ENCODE measurements around the gene CRNKL1.
"Not testable (repeated sequence)": the region's sequence is repeated elsewhere in the genome, so short reads cannot be mapped to it uniquely, and the experiment has no call there.

Gene CRNKL1

GRCh38 chr20:20009784-20010253 lies 42.4 kb downstream of the CRNKL1 start:
- H3K27ac ChIP-seq (ENCODE audit: low read depth, low read length, severe bottlenecking), result no peak overlapping the region
- H3K36me3 ChIP-seq (ENCODE audit: control insufficient read depth, insufficient read depth, low read length), result no peaks in the 10 kb centered on the region
- H3K9me3 ChIP-seq (ENCODE audit: control insufficient read depth, low read length), result no peaks in the 10 kb centered on the region
- H3K4me1 ChIP-seq (ENCODE audit: control insufficient read depth, insufficient read depth, low read length, poor library complexity, severe bottlenecking), result peaks cover 10% of the 10 kb centered on the region
- no peak overlapping the region for H3K4me3 ChIP-seq (ENCODE audit: extremely low read depth, insufficient read depth, low read length, poor library complexity, severe bottlenecking)
- WGBS, 2 experiments (ENCODE audit: insufficient coverage in 2 of 2), result 50 to 78% methylated on average over 9 of the region's 14 CpGs

DNA sequence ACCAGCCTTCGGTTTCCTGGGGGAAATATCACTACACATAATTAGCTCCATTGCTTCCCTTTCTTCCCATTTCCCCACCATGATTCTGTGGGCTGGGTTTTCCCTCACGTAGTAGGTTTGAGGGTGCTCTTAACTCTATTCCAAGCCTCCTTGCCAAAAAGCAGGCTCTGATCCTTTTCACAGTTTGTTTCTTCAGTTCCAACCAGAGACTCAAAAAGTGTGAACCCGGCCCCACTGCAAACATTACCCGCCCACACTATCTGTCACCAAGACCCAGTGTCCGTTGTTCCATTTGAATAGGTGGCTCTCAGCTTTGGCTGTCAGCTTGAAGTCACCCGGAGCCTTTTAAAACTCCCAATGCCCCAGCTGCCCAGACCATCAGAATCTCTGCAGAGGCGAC lies 46.9 kb downstream of the CRNKL1 start:
- peaks cover 30% of the 10 kb centered on the region for H3K36me3 ChIP-seq (ENCODE audit: control insufficient read depth, insufficient read depth, low read length)
- peaks cover 4% of the 10 kb centered on the region for H3K4me1 ChIP-seq (ENCODE audit: control insufficient read depth, insufficient read depth, low read length, poor library complexity, severe bottlenecking)
- H3K4me3 ChIP-seq (ENCODE audit: extremely low read depth, insufficient read depth, low read length, poor library complexity, severe bottlenecking), result no peak overlapping the region
- 70 to 72% methylated on average over 3 to 5 of the region's 7 CpGs for WGBS, 2 experiments (ENCODE audit: insufficient coverage in 2 of 2)
- H3K9me3 ChIP-seq (ENCODE audit: control insufficient read depth, low read length), result no peaks in the 10 kb centered on the region
- no peak overlapping the region for H3K27ac ChIP-seq (ENCODE audit: low read depth, low read length, severe bottlenecking)

- H3K4me3 ChIP-seq (ENCODE audit: extremely low read depth, insufficient read depth, low read length, poor library complexity, severe bottlenecking); H3K9me3 ChIP-seq (ENCODE audit: control insufficient read depth, low read length); H3K27ac ChIP-seq (ENCODE audit: low read depth, low read length, severe bottlenecking); H3K4me1 ChIP-seq (ENCODE audit: control insufficient read depth, insufficient read depth, low read length, poor library complexity, severe bottlenecking): not testable (repeated sequence)
- peaks cover 44% of the 10 kb centered on the region for H3K36me3 ChIP-seq (ENCODE audit: control insufficient read depth, insufficient read depth, low read length)
- 87 to 97% methylated on average over 3 to 4 of the region's 6 CpGs for WGBS, 2 experiments (ENCODE audit: insufficient coverage in 2 of 2)
Measured at GRCh38 chr20:20003955-20004322, 48.3 kb downstream of the CRNKL1 start.

- Histone ChIP-seq H3K4me3 (ENCODE audit: extremely low read depth, insufficient read depth, low read length, poor library complexity, severe bottlenecking) (no peak overlapping the region), H3K9me3 (ENCODE audit: control insufficient read depth, low read length) (no peaks in the 10 kb centered on the region), H3K36me3 (ENCODE audit: control insufficient read depth, insufficient read depth, low read length) (peaks cover 50% of the 10 kb centered on the region), H3K27ac (ENCODE audit: low read depth, low read length, severe bottlenecking) (no peak overlapping the region), H3K4me1 (ENCODE audit: control insufficient read depth, insufficient read depth, low read length, poor library complexity, severe bottlenecking) (no peaks in the 10 kb centered on the region)
- 94 to 99% methylated on average over 3 to 9 of the region's 23 CpGs for WGBS, 2 experiments (ENCODE audit: insufficient coverage in 2 of 2)
Measured at GRCh38 chr20:20003031-20003954, 49.0 kb downstream of the CRNKL1 start.

- 92 to 95% methylated on average over 7 to 8 of the region's 9 CpGs for WGBS, 2 experiments (ENCODE audit: insufficient coverage in 2 of 2)
- Histone ChIP-seq H3K36me3 (ENCODE audit: control insufficient read depth, insufficient read depth, low read length) (peaks cover 57% of the 10 kb centered on the region), H3K27ac (ENCODE audit: low read depth, low read length, severe bottlenecking) (no peak overlapping the region), H3K4me3 (ENCODE audit: extremely low read depth, insufficient read depth, low read length, poor library complexity, severe bottlenecking) (no peak overlapping the region), H3K9me3 (ENCODE audit: control insufficient read depth, low read length) (no peaks in the 10 kb centered on the region), H3K4me1 (ENCODE audit: control insufficient read depth, insufficient read depth, low read length, poor library complexity, severe bottlenecking) (no peaks in the 10 kb centered on the region)
Measured at GRCh38 chr20:20002101-20002998, 49.9 kb downstream of the CRNKL1 start.

DNA sequence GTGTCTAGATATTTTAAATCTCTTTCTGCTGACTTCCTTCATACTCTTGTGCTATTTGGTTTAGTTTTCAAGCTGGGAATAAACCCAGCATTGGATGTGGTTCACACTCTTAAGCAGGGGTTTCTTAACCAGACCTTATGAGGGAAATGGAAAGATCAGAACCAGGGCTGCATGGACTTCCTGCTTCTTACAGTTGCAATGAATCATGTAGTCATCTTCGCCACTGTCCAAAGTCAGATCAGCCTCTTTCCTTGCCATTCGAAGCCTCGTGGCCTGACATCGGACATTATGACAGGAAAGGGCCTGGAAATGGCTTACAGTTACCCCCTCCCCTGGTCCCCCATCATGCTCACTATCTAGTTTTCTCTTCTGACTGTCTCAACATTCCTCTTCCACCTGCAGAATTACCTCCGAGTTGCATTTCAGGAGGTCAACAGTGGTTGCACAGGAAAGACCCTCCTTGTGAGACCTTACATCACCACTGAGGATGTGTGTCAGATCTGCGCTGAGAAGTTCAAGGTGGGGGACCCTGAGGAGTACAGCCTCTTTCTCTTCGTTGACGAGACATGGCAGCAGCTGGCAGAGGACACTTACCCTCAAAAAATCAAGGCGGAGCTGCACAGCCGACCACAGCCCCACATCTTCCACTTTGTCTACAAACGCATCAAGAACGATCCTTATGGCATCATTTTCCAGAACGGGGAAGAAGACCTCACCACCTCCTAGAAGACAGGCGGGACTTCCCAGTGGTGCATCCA lies 51.9 kb downstream of the CRNKL1 start:
- no peak overlapping the region for H3K4me3 ChIP-seq (ENCODE audit: extremely low read depth, insufficient read depth, low read length, poor library complexity, severe bottlenecking)
- peaks cover 1% of the 10 kb centered on the region for H3K4me1 ChIP-seq (ENCODE audit: control insufficient read depth, insufficient read depth, low read length, poor library complexity, severe bottlenecking)
- WGBS, 2 experiments (ENCODE audit: insufficient coverage in 2 of 2), result 96% methylated on average over 12 to 13 of the region's 14 CpGs
- H3K27ac ChIP-seq (ENCODE audit: low read depth, low read length, severe bottlenecking), result no peak overlapping the region
- no peaks in the 10 kb centered on the region for H3K9me3 ChIP-seq (ENCODE audit: control insufficient read depth, low read length)
- H3K36me3 ChIP-seq (ENCODE audit: control insufficient read depth, insufficient read depth, low read length), result peaks cover 66% of the 10 kb centered on the region

- Histone ChIP-seq H3K4me1 (ENCODE audit: control insufficient read depth, insufficient read depth, low read length, poor library complexity, severe bottlenecking) (peaks cover 14% of the 10 kb centered on the region), H3K9me3 (ENCODE audit: control insufficient read depth, low read length) (no peaks in the 10 kb centered on the region), H3K27ac (ENCODE audit: low read depth, low read length, severe bottlenecking) (no peak overlapping the region), H3K36me3 (ENCODE audit: control insufficient read depth, insufficient read depth, low read length) (peaks cover 71% of the 10 kb centered on the region), H3K4me3 (ENCODE audit: extremely low read depth, insufficient read depth, low read length, poor library complexity, severe bottlenecking) (no peak overlapping the region)
- 96% methylated on average over 4 of the region's 7 CpGs for WGBS, 2 experiments (ENCODE audit: insufficient coverage in 2 of 2)
Measured at GRCh38 chr20:19998990-19999705, 53.1 kb downstream of the CRNKL1 start.

DNA sequence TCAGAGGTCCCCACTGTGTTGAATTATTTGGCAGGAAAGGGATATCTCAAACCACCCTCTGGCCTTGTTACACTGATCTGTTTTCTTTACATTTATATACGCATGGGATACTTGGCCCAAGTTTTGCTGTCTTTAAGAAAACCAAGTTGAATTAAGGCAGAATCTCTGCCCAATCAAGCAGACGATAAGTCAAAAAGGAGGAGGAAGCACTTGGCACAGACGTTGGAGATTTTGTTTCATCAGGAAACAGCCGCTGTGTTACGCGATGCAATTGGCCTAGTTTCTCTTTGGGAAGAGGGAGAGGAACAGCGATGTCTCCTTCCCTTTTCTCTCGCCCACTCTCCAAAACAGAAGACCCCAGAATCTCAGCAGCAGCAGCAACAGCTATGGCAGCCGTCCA lies 55.3 kb downstream of the CRNKL1 start:
- Histone ChIP-seq H3K9me3 (ENCODE audit: control insufficient read depth, low read length) (no peaks in the 10 kb centered on the region), H3K27ac (ENCODE audit: low read depth, low read length, severe bottlenecking) (no peak overlapping the region), H3K36me3 (ENCODE audit: control insufficient read depth, insufficient read depth, low read length) (peaks cover 56% of the 10 kb centered on the region), H3K4me1 (ENCODE audit: control insufficient read depth, insufficient read depth, low read length, poor library complexity, severe bottlenecking) (peaks cover 29% of the 10 kb centered on the region), H3K4me3 (ENCODE audit: extremely low read depth, insufficient read depth, low read length, poor library complexity, severe bottlenecking) (no peak overlapping the region)
- WGBS, 2 experiments (ENCODE audit: insufficient coverage in 2 of 2), result 96 to 97% methylated on average over 7 to 8 of the region's 9 CpGs

- WGBS, 2 experiments (ENCODE audit: insufficient coverage in 2 of 2), result 89 to 100% methylated on average over 5 to 6 of the region's 8 CpGs
Measured at GRCh38 chr20:19996222-19996621, 56.0 kb downstream of the CRNKL1 start.

More at GRCh38 chr20:19996222-19996621, 56.0 kb downstream of the CRNKL1 start:
- Histone ChIP-seq H3K27ac (ENCODE audit: low read depth, low read length, severe bottlenecking) (no peak overlapping the region), H3K4me1 (ENCODE audit: control insufficient read depth, insufficient read depth, low read length, poor library complexity, severe bottlenecking) (peaks cover 36% of the 10 kb centered on the region), H3K36me3 (ENCODE audit: control insufficient read depth, insufficient read depth, low read length) (peaks cover 51% of the 10 kb centered on the region), H3K9me3 (ENCODE audit: control insufficient read depth, low read length) (no peaks in the 10 kb centered on the region), H3K4me3 (ENCODE audit: extremely low read depth, insufficient read depth, low read length, poor library complexity, severe bottlenecking) (no peak overlapping the region)
